ENCODE measurements around the gene SAMSN1. TPM values are rescaled to one million over a fixed set of nuclear protein-coding genes. Genes with fewer than 3 reads are reported as not detected.

Gene SAMSN1
- total RNA-seq, 2 donors from 2014 or later: 1.4 TPM; not detected in 1

GRCh38 chr21:14522736-14523135 is 23.4 kb downstream of the SAMSN1 start:
- 91 to 92% methylated on average over 2 of the region's 2 CpGs for WGBS, 2 experiments (ENCODE audit: insufficient coverage in 1 of 2, insufficient read length in 1 of 2)
- H3K27me3 Mint-ChIP-seq (ENCODE audit: insufficient read depth): no peaks in the 10 kb centered on the region

GRCh38 chr21:14520535-14520934 is 25.6 kb downstream of the SAMSN1 start:
- no peaks in the 10 kb centered on the region for H3K4me1 Mint-ChIP-seq
- H3K27ac Mint-ChIP-seq: peak overlapping the region; percentile 62
- Histone ChIP-seq H3K27me3 (ENCODE audit: control insufficient read depth, insufficient read depth, low read length, poor library complexity, severe bottlenecking) (no peaks in the 10 kb centered on the region), H3K27ac (ENCODE audit: low read depth, low read length) (no peak overlapping the region), H3K9me3 (ENCODE audit: control insufficient read depth, low read length) (no peaks in the 10 kb centered on the region), H3K36me3 (ENCODE audit: control insufficient read depth, insufficient read depth, low read length) (no peaks in the 10 kb centered on the region), H3K9ac (ENCODE audit: extremely low read depth, low read length, poor library complexity, severe bottlenecking) (no peak overlapping the region), H3K4me3 (ENCODE audit: low read length) (no peak overlapping the region), H3K4me1 (ENCODE audit: control insufficient read depth, insufficient read depth, low read length) (no peaks in the 10 kb centered on the region)
- no peaks in the 10 kb centered on the region for H3K27me3 Mint-ChIP-seq (ENCODE audit: insufficient read depth)
- no peak for TF ChIP-seq CTCF (conservative IDR thresholded peaks at IDR 0.05)
- WGBS, 2 experiments (ENCODE audit: insufficient coverage in 1 of 2, insufficient read length in 1 of 2): 83 to 93% methylated on average over 4 to 7 of the region's 7 CpGs
- no peaks in the 10 kb centered on the region for H3K36me3 Mint-ChIP-seq (ENCODE audit: low read depth)
- no peak for DNase-seq
- H3K9me3 Mint-ChIP-seq: no peaks in the 10 kb centered on the region
- no peak overlapping the region for H3K4me3 Mint-ChIP-seq

More at GRCh38 chr21:14522736-14523135, 23.4 kb downstream of the SAMSN1 start:
- H3K9me3 Mint-ChIP-seq: no peaks in the 10 kb centered on the region
- no peaks in the 10 kb centered on the region for H3K4me1 ChIP-seq (ENCODE audit: control insufficient read depth, insufficient read depth, low read length)
- no peak overlapping the region for H3K27ac ChIP-seq (ENCODE audit: low read depth, low read length)
- H3K9me3 ChIP-seq (ENCODE audit: control insufficient read depth, low read length): no peaks in the 10 kb centered on the region
- H3K27ac Mint-ChIP-seq: no peak overlapping the region
- H3K9ac ChIP-seq (ENCODE audit: extremely low read depth, low read length, poor library complexity, severe bottlenecking): no peak overlapping the region
- TF ChIP-seq CTCF (conservative IDR thresholded peaks at IDR 0.05): no peak
- H3K36me3 Mint-ChIP-seq (ENCODE audit: low read depth): no peaks in the 10 kb centered on the region
- no peak overlapping the region for H3K4me3 ChIP-seq (ENCODE audit: low read length)
- no peaks in the 10 kb centered on the region for H3K27me3 ChIP-seq (ENCODE audit: control insufficient read depth, insufficient read depth, low read length, poor library complexity, severe bottlenecking)
- no peak for DNase-seq
- H3K36me3 ChIP-seq (ENCODE audit: control insufficient read depth, insufficient read depth, low read length): no peaks in the 10 kb centered on the region
- H3K4me3 Mint-ChIP-seq: no peak overlapping the region
- no peaks in the 10 kb centered on the region for H3K4me1 Mint-ChIP-seq

- no peak overlapping the region for H3K4me3 Mint-ChIP-seq
- no peak for TF ChIP-seq CTCF (conservative IDR thresholded peaks at IDR 0.05)
- 100% methylated on average over 1 of the region's 1 CpG; no CpG with 5 or more reads in 1 of the 2 experiments for WGBS, 2 experiments (ENCODE audit: insufficient coverage in 1 of 2, insufficient read length in 1 of 2)
Measured at GRCh38 chr21:14519000-14519399, 27.1 kb downstream of the SAMSN1 start.

More at GRCh38 chr21:14519000-14519399, 27.1 kb downstream of the SAMSN1 start:
- H3K9ac ChIP-seq (ENCODE audit: extremely low read depth, low read length, poor library complexity, severe bottlenecking): no peak overlapping the region
- no peaks in the 10 kb centered on the region for H3K4me1 Mint-ChIP-seq
- no peak overlapping the region for H3K27ac Mint-ChIP-seq
- no peak for DNase-seq
- no peaks in the 10 kb centered on the region for H3K9me3 ChIP-seq (ENCODE audit: control insufficient read depth, low read length)
- no peak overlapping the region for H3K27ac ChIP-seq (ENCODE audit: low read depth, low read length)
- no peaks in the 10 kb centered on the region for H3K36me3 Mint-ChIP-seq (ENCODE audit: low read depth)
- H3K4me3 ChIP-seq (ENCODE audit: low read length): no peak overlapping the region
- H3K27me3 Mint-ChIP-seq (ENCODE audit: insufficient read depth): no peaks in the 10 kb centered on the region
- H3K4me1 ChIP-seq (ENCODE audit: control insufficient read depth, insufficient read depth, low read length): no peaks in the 10 kb centered on the region
- no peaks in the 10 kb centered on the region for H3K36me3 ChIP-seq (ENCODE audit: control insufficient read depth, insufficient read depth, low read length)
- no peaks in the 10 kb centered on the region for H3K9me3 Mint-ChIP-seq
- H3K27me3 ChIP-seq (ENCODE audit: control insufficient read depth, insufficient read depth, low read length, poor library complexity, severe bottlenecking): no peaks in the 10 kb centered on the region
